Activated CD8-positive, alpha-beta memory T cell treated with anti-CD3 and anti-CD28 coated beads, Interleukin-2, amount 10 ng/mL, durations not matched to agents 7 days and 5 days (primary cell): Measurements from ENCODE around the gene ZNF32. TPM values are rescaled to one million over a fixed set of nuclear protein-coding genes. Genes with fewer than 3 reads are reported as not detected.
"Not testable (repeated sequence)": the region's sequence is repeated elsewhere in the genome, so short reads cannot be mapped to it uniquely, and the experiment has no call there.

Source experiments
- ATAC-seq: fragments of 150-1000 bp; cut with Tn5 transposase; one replicate; pipeline ENCODE4 v1.10.0; 2021; ENCODE audit warnings: moderate library complexity
- CTCF ChIA-PET: fragments of 350-600 bp; sonication (Branson Sonifier 250); formaldehyde crosslinking; loops from one replicate; lab custom pipeline; 2021; ENCODE audit warnings: antibody characterized with exemption; lab: Charles Lee
- DNase-seq: peaks from one replicate; pipeline ENCODE4 v3.0.0-alpha.2; 2020
- H3K27ac Mint-ChIP-seq: one replicate; pipeline ENCODE4 v1.8.0; 2021; ENCODE audit warnings: mild to moderate bottlenecking, mixed read lengths
- H3K27me3 Mint-ChIP-seq: one replicate; pipeline ENCODE4 v1.8.0; 2021; ENCODE audit warnings: mixed read lengths
- H3K36me3 Mint-ChIP-seq: one replicate; pipeline ENCODE4 v1.8.0; 2021; ENCODE audit warnings: mild to moderate bottlenecking, mixed read lengths
- H3K4me1 Mint-ChIP-seq: one replicate; pipeline ENCODE4 v1.8.0; 2021; ENCODE audit warnings: mixed read lengths
- H3K4me3 Mint-ChIP-seq: one replicate; pipeline ENCODE4 v1.8.0; 2021; ENCODE audit warnings: mild to moderate bottlenecking, moderate library complexity, mixed read lengths
- H3K9me3 Mint-ChIP-seq: one replicate; pipeline ENCODE4 v1.8.0; 2022; ENCODE audit warnings: low read depth, mixed read lengths
- total RNA-seq, 2 experiments: library from RNA; stranded (reverse); gene quantifications; one replicate each; pipeline ENCODE4 v1.2.3, GENCODE V29; 2021

The ZNF32 gene
- total RNA-seq, 2 experiments from 2014 or later = 6.5 to 8.2 TPM

GRCh38 chr10:43647576-43647975 lies 1.1 kb downstream of the ZNF32 start:
- Mint-ChIP-seq H3K4me1 (peaks cover 11% of the 10 kb centered on the region), H3K36me3 (peaks cover 44% of the 10 kb centered on the region), H3K4me3 (peak overlapping the region; percentile 79), H3K27me3 (peaks cover 9% of the 10 kb centered on the region), H3K9me3 (peaks cover 25% of the 10 kb centered on the region), H3K27ac (no peak overlapping the region)
- DNase-seq = no peak
- CTCF ChIA-PET = interaction anchor here (1.0 to 1.8 kb wide), 2 partner anchors 42 to 392 kb away, joined by 3 to 7 read pairs; no protein-coding TSS in a partner anchor
- ATAC-seq = no peak

DNA sequence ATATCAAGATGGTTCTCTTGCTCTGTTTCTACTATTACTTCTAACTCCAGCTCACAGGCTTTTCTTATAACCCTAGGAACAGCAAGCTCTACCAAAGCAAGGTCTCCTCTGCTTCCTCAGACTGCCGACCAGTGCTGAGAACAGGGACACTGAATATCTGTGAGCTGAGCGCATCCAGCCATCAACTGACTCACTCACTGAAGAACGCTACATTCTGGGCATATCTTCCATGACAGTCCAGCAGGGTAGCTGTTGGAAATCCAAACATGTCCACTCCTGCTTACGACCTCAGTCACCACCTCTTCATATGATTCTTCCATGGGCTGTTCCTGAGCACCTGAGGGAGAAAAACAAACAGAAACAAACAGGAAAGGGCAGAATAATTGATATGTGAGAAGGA lies 2.8 kb downstream of the ZNF32 start:
- Mint-ChIP-seq H3K36me3 (peaks cover 44% of the 10 kb centered on the region), H3K27me3 (peaks cover 9% of the 10 kb centered on the region), H3K27ac (no peak overlapping the region), H3K9me3 (peaks cover 37% of the 10 kb centered on the region), H3K4me3 (no peak overlapping the region), H3K4me1 (peaks cover 11% of the 10 kb centered on the region)
- CTCF ChIA-PET = no interaction called here
- no peak for ATAC-seq
- DNase-seq = no peak

DNA sequence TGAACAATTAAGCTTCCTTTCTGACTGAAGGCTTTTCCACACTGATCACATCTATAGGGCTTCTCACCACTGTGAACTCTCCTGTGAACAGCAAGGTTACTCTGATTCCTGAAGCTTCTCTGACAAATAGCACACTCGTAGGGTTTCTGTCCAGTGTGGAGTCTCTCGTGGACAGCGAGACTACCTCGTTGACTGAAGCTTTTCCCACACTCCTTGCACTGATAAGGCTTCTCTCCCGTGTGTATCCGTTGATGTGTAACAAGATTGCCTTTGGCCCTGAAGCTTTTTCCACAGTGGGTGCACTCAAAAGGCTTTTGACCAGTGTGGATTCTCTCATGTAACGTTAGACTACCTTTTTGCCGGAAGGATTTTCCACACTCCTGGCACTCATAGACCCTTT lies 4.4 kb downstream of the ZNF32 start:
- no peak overlapping the region for H3K4me3 Mint-ChIP-seq
- CTCF ChIA-PET = no interaction called here
- H3K27ac Mint-ChIP-seq = no peak overlapping the region
- H3K4me1 Mint-ChIP-seq = peaks cover 9% of the 10 kb centered on the region
- H3K27me3 Mint-ChIP-seq = peaks cover 4% of the 10 kb centered on the region
- peaks cover 44% of the 10 kb centered on the region for H3K36me3 Mint-ChIP-seq
- peaks cover 40% of the 10 kb centered on the region for H3K9me3 Mint-ChIP-seq
- DNase-seq (no peak), ATAC-seq (no peak)

DNA sequence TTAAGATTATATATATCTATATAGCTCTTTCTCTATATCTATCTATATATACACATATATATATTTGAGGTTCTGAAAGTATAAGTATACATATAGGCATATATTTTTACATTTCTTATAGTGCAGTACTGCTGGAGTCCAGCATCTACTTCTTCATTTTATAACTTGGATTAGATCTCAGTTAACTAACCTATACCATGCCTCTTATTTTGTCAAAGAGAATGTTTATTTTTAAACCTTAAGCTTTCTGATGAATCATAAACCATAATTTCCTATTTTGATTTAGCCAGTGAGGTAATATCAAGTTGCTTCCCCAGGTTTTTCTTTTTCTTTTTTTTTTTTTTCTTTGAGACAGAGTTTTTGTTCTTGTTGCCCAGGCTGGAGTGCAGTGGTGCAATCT lies 8.1 kb downstream of the ZNF32 start:
- CTCF ChIA-PET = no interaction called here
- H3K4me1 Mint-ChIP-seq = no peaks in the 10 kb centered on the region
- no peak overlapping the region for H3K4me3 Mint-ChIP-seq
- no peak overlapping the region for H3K27ac Mint-ChIP-seq
- H3K27me3 Mint-ChIP-seq = no peaks in the 10 kb centered on the region
- DNase-seq = no peak
- peaks cover 28% of the 10 kb centered on the region for H3K36me3 Mint-ChIP-seq
- H3K9me3 Mint-ChIP-seq = peaks cover 35% of the 10 kb centered on the region
- ATAC-seq = no peak

- not testable (repeated sequence) for H3K36me3 Mint-ChIP-seq, ATAC-seq, H3K4me3 Mint-ChIP-seq
These were observed 12.9 kb downstream of the ZNF32 start for GRCh38 chr10:43635816-43636215.

DNA sequence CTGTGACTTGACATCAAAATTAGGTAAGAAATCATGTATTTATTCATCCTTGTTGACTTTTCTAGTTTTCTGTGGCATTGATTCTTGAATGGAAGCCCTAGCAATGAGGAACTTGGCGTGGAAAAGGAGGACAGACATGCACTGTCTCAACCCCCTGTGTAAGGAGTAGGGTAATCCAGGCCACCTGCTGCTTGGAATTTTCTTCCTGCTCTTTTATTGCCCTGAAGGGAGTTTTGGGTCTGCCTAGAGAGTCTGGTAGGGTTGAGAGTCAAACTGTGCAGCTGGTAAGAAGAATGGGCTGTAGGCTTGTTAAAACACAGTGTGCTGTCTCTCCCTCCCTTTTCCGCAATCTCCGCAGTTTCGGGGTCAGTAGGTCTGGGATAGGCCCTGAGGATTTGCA lies 19.7 kb downstream of the ZNF32 start:
- Mint-ChIP-seq H3K27me3 (no peaks in the 10 kb centered on the region), H3K9me3 (peaks cover 8% of the 10 kb centered on the region), H3K4me1 (no peaks in the 10 kb centered on the region), H3K4me3 (no peak overlapping the region), H3K27ac (no peak overlapping the region), H3K36me3 (no peaks in the 10 kb centered on the region)
- ATAC-seq (no peak), DNase-seq (no peak)
- CTCF ChIA-PET = no interaction called here

More at GRCh38 chr10:43635816-43636215, 12.9 kb downstream of the ZNF32 start:
- CTCF ChIA-PET, DNase-seq, H3K27me3 Mint-ChIP-seq, H3K4me1 Mint-ChIP-seq, H3K27ac Mint-ChIP-seq: not testable (repeated sequence)
- H3K9me3 Mint-ChIP-seq = peaks cover 10% of the 10 kb centered on the region

DNA sequence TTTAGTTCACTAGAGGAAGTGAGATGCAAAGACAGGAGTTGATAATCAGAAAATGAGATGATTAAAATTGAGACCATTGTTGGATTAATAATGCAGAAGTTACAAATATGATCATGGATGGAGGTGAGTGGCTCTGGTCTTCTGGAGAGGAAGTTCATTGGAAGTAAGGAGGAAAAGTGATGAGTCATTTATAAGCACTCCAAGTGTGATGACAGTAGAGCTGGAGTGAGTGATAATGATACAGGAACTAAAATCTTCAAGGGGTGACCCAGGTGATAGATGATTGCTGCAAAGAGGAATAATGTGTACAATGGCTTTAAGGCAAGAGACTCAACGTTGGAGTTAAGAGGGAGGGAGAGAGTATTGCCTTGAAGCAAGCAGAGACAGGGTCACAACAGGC lies 20.7 kb downstream of the ZNF32 start:
- CTCF ChIA-PET = no interaction called here

DNA sequence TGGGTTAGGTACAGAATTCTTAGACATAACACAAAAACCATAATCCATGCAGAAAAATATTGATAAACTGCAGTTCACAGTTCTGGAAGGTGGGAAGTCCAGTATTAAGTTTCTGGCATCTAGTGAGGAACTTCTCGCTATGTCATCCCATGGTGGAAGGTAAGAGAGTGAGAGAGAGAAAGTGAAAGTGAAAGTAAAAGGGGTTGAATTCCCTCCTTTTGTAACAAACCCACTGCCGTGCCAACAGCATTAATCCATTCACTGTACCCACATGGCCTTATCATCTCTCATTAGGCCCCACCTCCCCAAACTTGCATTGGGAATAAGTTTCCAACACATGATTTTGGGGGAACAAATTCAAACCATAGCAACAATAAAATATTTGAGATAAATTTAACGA lies 25.3 kb downstream of the ZNF32 start:
- ATAC-seq = peak; percentile 45
- CTCF ChIA-PET = no interaction called here

More for the DNA sequence above, 20.7 kb downstream of the ZNF32 start:
- Mint-ChIP-seq H3K36me3 (peaks cover 6% of the 10 kb centered on the region), H3K4me3 (no peak overlapping the region), H3K27ac (no peak overlapping the region), H3K4me1 (peaks cover 5% of the 10 kb centered on the region), H3K27me3 (no peaks in the 10 kb centered on the region), H3K9me3 (peaks cover 9% of the 10 kb centered on the region)
- DNase-seq (no peak), ATAC-seq (no peak)

DNA sequence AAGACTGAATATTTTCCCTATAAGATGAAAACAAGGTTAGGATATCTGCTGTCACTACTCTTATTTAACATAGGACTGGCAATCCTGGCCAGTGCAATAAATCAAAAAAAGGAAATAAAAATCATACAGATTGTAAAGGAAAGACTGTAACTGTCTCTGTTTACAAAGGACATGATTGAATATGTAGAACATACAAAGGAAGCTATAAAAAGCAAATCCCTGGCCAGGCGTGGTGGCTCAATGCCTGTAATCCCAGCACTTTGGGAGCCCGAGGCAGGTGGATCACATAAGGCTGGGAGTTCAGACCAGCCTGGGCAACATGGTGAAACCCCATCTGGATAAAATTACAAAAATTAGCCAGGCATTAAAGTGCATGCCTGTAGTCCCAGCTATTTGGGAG lies 26.6 kb downstream of the ZNF32 start:
- DNase-seq (no peak), ATAC-seq (no peak)
- no peak overlapping the region for H3K4me3 Mint-ChIP-seq
- peaks cover 25% of the 10 kb centered on the region for H3K9me3 Mint-ChIP-seq
- CTCF ChIA-PET = no interaction called here
- H3K27ac Mint-ChIP-seq = no peak overlapping the region
- peaks cover 14% of the 10 kb centered on the region for H3K36me3 Mint-ChIP-seq
- peaks cover 9% of the 10 kb centered on the region for H3K4me1 Mint-ChIP-seq
- H3K27me3 Mint-ChIP-seq = no peaks in the 10 kb centered on the region

More for the DNA sequence above, 25.3 kb downstream of the ZNF32 start:
- Mint-ChIP-seq H3K27me3 (no peaks in the 10 kb centered on the region), H3K27ac (no peak overlapping the region), H3K4me3 (peak overlapping the region; percentile 30), H3K4me1 (peaks cover 9% of the 10 kb centered on the region), H3K9me3 (peaks cover 23% of the 10 kb centered on the region), H3K36me3 (peaks cover 10% of the 10 kb centered on the region)
- no peak for DNase-seq

- Mint-ChIP-seq H3K27ac (no peak overlapping the region), H3K27me3 (no peaks in the 10 kb centered on the region), H3K4me3 (no peak overlapping the region), H3K36me3 (peaks cover 36% of the 10 kb centered on the region), H3K9me3 (peaks cover 43% of the 10 kb centered on the region), H3K4me1 (peaks cover 9% of the 10 kb centered on the region)
- ATAC-seq (no peak), DNase-seq (no peak)
- CTCF ChIA-PET = no interaction called here
These were observed 29.3 kb downstream of the ZNF32 start for GRCh38 chr10:43619368-43619767.

DNA sequence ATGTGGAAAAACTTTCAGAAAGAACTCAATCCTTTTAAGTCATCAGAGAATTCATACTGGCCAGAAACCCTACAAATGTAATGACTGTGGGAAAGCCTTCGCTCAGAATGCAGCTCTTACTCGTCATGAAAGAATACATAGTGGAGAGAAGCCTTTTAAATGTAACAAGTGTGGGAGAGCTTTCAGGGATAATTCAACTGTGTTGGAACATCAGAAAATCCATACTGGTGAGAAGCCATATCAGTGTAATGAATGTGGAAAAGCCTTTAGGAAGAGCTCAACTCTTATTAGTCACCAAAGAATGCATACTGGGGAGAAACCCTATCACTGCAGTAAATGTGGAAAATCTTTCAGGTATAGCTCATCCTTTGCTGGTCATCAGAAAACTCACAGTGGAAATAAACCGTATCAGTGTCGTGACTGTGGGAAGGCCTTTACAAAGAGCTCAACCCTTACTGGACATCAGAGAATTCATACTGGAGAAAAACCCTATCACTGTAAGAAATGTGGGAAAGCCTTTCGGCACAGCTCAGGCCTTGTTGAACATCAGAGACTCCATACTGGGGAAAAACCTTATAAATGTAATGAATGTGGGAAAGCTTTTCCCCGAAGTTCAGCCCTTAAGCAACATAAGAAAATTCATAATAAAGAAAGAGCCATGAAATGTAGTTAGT lies 31.8 kb downstream of the ZNF32 start:
- ATAC-seq = no peak
- no peak for DNase-seq
- peaks cover 41% of the 10 kb centered on the region for H3K9me3 Mint-ChIP-seq
- no peaks in the 10 kb centered on the region for H3K27me3 Mint-ChIP-seq
- CTCF ChIA-PET = no interaction called here
- peaks cover 47% of the 10 kb centered on the region for H3K36me3 Mint-ChIP-seq
- H3K4me3 Mint-ChIP-seq = no peak overlapping the region
- H3K4me1 Mint-ChIP-seq = no peaks in the 10 kb centered on the region
- no peak overlapping the region for H3K27ac Mint-ChIP-seq

GRCh38 chr10:43610636-43611035 lies 38.0 kb downstream of the ZNF32 start:
- peaks cover 25% of the 10 kb centered on the region for H3K9me3 Mint-ChIP-seq
- DNase-seq (no peak), ATAC-seq (no peak)
- CTCF ChIA-PET = interaction anchor here (0.7 kb wide), 1 partner anchor 144 kb away, joined by 3 read pairs; no protein-coding TSS in a partner anchor
- H3K36me3 Mint-ChIP-seq = peaks cover 61% of the 10 kb centered on the region
- peaks cover 14% of the 10 kb centered on the region for H3K4me1 Mint-ChIP-seq
- H3K27me3 Mint-ChIP-seq = no peaks in the 10 kb centered on the region
- no peak overlapping the region for H3K27ac Mint-ChIP-seq
- no peak overlapping the region for H3K4me3 Mint-ChIP-seq

DNA sequence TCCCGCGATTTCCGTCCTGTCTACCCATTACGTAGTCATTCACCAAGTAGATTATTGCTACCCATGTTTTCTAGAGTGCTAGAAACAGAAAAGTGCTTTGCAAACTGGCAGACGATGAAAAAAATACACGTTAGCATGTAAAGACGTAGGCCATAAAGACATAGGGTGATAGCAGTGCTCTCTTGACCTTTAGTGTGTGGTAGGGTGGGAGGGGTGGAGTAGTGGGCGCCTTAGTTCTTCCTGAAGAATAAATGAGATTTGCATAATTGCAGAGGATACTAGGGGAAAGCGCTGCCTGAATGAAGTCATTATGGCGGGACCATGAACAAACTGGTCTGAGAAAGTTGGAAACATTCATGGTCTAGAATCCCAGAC lies 41.5 kb downstream of the ZNF32 start:
- H3K27ac Mint-ChIP-seq = no peak overlapping the region
- CTCF ChIA-PET = interaction anchor here (0.6 kb wide), 1 partner anchor 262 kb away, joined by 4 read pairs; no protein-coding TSS in a partner anchor
- peak overlapping the region; percentile 68 for H3K4me3 Mint-ChIP-seq
- ATAC-seq (no peak), DNase-seq (no peak)
- H3K27me3 Mint-ChIP-seq = peaks cover 5% of the 10 kb centered on the region
- peaks cover 14% of the 10 kb centered on the region for H3K4me1 Mint-ChIP-seq
- H3K9me3 Mint-ChIP-seq = peaks cover 12% of the 10 kb centered on the region
- peaks cover 38% of the 10 kb centered on the region for H3K36me3 Mint-ChIP-seq
